ENCODE results near the gene YPEL2. TPM values are rescaled to one million over a fixed set of nuclear protein-coding genes. Genes with fewer than 3 reads are reported as not detected.
"Not testable (repeated sequence)": the region's sequence is repeated elsewhere in the genome, so short reads cannot be mapped to it uniquely, and the experiment has no call there.

The YPEL2 gene
- 3.9 and 5.8 TPM in 2 replicates for total RNA-seq

GRCh38 chr17:59331129-59331928 lies at the start of gene YPEL2:
YPEL2 (plus strand) TSS chr17:59331655; CDS start chr17:59353410, 21,755 bp downstream.
- intact Hi-C loops (cut with micrococcal nuclease): loop anchor here (10.0 kb wide), 1 partner anchor 817 kb away; the partner anchor contains the start of gene MTMR4

GRCh38 chr17:59284317-59284716 lies 47.1 kb upstream of the YPEL2 start:
- intact Hi-C loops (cut with micrococcal nuclease): no loop called here

- intact Hi-C loops (cut with micrococcal nuclease): no loop called here
These were observed 44.0 kb upstream of the YPEL2 start for GRCh38 chr17:59287452-59287851.

GRCh38 chr17:59287891-59288290 lies 43.6 kb upstream of the YPEL2 start:
- intact Hi-C loops (cut with micrococcal nuclease): no loop called here

- intact Hi-C loops (cut with micrococcal nuclease): no loop called here
These were observed 41.5 kb upstream of the YPEL2 start for GRCh38 chr17:59289981-59290301.

GRCh38 chr17:59290302-59290998 lies 41.0 kb upstream of the YPEL2 start:
- intact Hi-C loops (cut with micrococcal nuclease): not testable (repeated sequence)

- intact Hi-C loops (cut with micrococcal nuclease): no loop called here
These were observed 39.3 kb upstream of the YPEL2 start for GRCh38 chr17:59292174-59292523.

- intact Hi-C loops (cut with micrococcal nuclease): no loop called here
These were observed 35.3 kb upstream of the YPEL2 start for GRCh38 chr17:59296190-59296589.

GRCh38 chr17:59298521-59298920 lies 32.9 kb upstream of the YPEL2 start:
- intact Hi-C loops (cut with micrococcal nuclease): no loop called here

- intact Hi-C loops (cut with micrococcal nuclease): no loop called here
These were observed 31.9 kb upstream of the YPEL2 start for GRCh38 chr17:59299400-59300092.

GRCh38 chr17:59300941-59301340 lies 30.5 kb upstream of the YPEL2 start:
- intact Hi-C loops (cut with micrococcal nuclease): no loop called here

GRCh38 chr17:59304811-59305210 lies 26.6 kb upstream of the YPEL2 start:
- intact Hi-C loops (cut with micrococcal nuclease): no loop called here

- intact Hi-C loops (cut with micrococcal nuclease): loop anchor here (5.0 kb wide), 2 partner anchors 212 to 257 kb away; partner anchors contain the start of gene DHX40
These were observed 21.1 kb upstream of the YPEL2 start for GRCh38 chr17:59310263-59310920.

GRCh38 chr17:59311051-59311468 lies 20.4 kb upstream of the YPEL2 start:
- intact Hi-C loops (cut with micrococcal nuclease): loop anchor here (1.0 to 5.0 kb wide), 3 partner anchors 129 to 256 kb away; partner anchors contain the start of gene DHX40

- intact Hi-C loops (cut with micrococcal nuclease): loop anchor here (1.0 to 5.0 kb wide), 3 partner anchors 129 to 256 kb away; partner anchors contain the start of gene DHX40
These were observed 19.9 kb upstream of the YPEL2 start for GRCh38 chr17:59311521-59311920.

- intact Hi-C loops (cut with micrococcal nuclease): no loop called here
These were observed 15.6 kb upstream of the YPEL2 start for GRCh38 chr17:59315866-59316265.

GRCh38 chr17:59327121-59327980 lies 4.1 kb upstream of the YPEL2 start:
- intact Hi-C loops (cut with micrococcal nuclease): no loop called here

- intact Hi-C loops (cut with micrococcal nuclease): no loop called here
These were observed 3.5 kb upstream of the YPEL2 start for GRCh38 chr17:59327981-59328290.

- intact Hi-C loops (cut with micrococcal nuclease): no loop called here
These were observed 2.9 kb upstream of the YPEL2 start for GRCh38 chr17:59328601-59329000.
